C1 segment of cervical spinal cord (tissue), 14 donors: ENCODE results near the gene DZIP3.

Experiments
- DNase-seq, 14 donors: peaks; one replicate each; lab custom pipeline; 2025; lab: John Stamatoyannopoulos, UW

DZIP3 gene

GRCh38 chr3:108589081-108589997 lies at the start of gene DZIP3, which contains the start of gene CIP2A:
Gene DZIP3 (plus strand): TSS chr3:108589722. CDS start chr3:108605407, 15,685 bp downstream.
Gene CIP2A (minus strand): TSS chr3:108589438. CDS start chr3:108589375, 63 bp downstream.
- peak; percentile 32 to 92 (median 79) for DNase-seq

DNA sequence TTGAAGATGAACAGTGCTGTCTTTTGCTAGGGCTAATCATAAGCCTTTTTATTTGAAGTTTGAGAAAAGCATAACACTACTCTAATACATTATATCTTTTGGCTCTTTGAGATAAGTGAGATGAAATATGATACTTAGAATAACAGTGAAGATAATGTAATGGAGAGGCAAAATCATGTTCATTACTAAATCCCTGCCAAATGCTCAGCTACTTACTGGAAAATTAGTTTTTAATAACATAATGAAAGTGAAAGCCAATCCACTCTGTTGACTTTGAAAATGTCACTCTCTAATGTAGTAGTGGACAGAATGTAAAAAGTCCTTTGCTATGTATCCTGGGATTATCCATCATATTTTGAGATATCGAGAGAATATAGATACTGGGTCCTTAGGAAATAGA lies 43.3 kb upstream of the DZIP3 start:
- DNase-seq, result no peak

DNA sequence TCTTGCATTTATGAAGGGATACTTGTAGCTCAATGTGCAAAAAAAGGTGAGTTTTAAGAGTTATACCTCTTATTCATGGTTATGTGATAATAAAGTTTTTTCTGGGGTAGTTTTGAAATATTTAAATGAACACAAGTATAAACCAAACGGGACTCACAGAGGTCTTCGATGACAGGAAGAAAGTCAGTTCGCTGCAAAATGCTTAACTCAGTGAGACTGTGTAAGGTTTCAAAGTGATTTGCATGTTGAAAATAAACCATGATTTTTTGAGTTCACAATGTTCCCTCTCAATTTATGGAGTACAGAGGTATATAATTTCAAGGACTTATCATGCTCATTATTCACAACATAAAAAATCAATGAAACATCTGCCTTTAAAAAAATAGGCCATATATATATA lies 42.8 kb upstream of the DZIP3 start:
- DNase-seq, result no peak

- no peak for DNase-seq
These were observed 41.2 kb upstream of the DZIP3 start for GRCh38 chr3:108548304-108548703.

GRCh38 chr3:108548886-108549285 lies 40.6 kb upstream of the DZIP3 start:
- no peak for DNase-seq

GRCh38 chr3:108552267-108553159 lies 37.0 kb upstream of the DZIP3 start:
- peak in 1 of 14 donors; percentile 1 for DNase-seq

DNA sequence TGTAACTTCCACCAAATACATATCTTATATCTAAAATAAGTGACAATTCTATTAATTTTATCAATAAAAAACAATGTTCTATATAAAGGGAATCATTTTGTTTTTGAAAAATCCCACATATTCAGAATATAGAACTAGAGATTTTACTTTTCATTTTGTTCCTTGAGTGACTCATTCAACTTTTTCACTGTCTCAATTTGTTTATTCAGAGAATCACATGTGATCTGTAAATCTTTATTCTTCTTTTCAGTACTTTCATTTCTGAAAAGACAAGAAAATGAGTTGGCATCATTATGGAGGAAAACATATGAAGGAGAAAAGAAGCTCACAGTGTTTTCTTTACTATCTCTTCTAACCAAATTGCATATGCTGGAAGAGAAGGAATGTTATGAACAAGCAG lies 35.3 kb upstream of the DZIP3 start:
- DNase-seq, result no peak

- DNase-seq, result no peak
These were observed 34.5 kb upstream of the DZIP3 start for GRCh38 chr3:108554913-108555571.

DNA sequence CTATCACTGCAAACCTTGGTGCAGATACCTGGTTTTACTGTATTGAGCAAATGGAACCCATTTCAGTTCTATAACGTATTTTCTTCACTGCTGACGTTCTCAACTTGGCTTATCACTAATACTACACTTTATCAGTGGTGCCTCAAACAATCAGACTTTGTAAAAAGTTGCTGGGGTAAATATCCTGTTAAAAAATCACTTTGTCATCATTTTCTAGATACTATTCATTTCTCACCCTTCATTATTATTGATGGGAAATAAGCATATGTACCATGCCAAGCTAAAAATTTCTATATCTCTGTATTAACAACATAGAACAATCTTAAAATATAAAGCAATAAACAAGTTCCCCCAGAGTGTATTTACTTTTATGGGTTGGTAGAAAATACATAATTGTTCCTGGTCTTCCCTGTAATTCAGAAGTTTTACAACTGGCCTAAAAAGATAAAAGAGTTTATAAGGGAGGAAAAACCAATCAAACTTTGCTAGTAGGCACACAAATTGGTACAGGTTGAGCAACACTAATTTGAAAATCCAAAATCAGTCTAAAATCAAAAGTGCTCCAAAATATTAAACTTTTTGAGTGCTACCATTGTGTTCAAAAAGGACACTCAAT lies 33.4 kb upstream of the DZIP3 start:
- no peak for DNase-seq

DNA sequence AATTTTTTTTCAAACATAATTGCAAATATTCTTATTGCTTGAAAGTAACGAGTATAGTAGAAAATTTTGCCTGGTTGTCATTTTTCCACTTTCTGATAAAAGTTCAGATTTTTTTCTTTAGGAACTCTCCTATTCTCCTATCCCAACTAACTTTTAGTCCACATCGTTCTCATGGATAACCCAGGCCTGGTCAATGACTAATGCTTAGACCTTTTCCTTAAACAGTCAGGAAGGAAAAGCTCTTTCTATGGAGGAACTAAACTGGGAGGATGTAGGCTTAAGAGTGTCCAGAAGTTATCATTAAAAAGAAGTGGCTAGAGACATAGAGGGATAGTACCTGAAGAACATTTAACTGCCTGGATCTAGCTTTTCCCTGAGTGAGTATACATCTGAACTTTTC lies 27.0 kb upstream of the DZIP3 start:
- DNase-seq, result no peak

- DNase-seq, result no peak
These were observed 25.0 kb upstream of the DZIP3 start for GRCh38 chr3:108564564-108564963.

DNA sequence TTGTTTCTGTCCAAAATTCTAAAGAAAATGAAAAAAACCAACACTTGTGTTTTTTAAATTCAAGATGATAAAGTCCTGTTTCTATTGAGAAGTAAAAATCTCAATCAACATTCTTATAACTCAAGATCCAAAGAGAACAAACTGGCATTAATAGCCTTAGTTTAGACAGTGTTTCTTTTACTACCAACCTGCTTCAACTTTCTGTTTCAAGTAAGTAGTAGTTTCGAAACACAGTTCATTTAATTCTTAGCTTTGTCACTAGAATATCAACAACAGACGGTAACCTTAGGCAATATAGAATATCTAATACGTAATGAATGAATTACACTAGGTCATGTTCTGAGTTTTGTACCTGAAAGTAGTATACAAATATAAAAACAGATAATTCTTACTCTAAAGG lies 24.0 kb upstream of the DZIP3 start:
- DNase-seq, result no peak

- DNase-seq, result no peak
These were observed 22.9 kb upstream of the DZIP3 start for GRCh38 chr3:108566599-108566998.

DNA sequence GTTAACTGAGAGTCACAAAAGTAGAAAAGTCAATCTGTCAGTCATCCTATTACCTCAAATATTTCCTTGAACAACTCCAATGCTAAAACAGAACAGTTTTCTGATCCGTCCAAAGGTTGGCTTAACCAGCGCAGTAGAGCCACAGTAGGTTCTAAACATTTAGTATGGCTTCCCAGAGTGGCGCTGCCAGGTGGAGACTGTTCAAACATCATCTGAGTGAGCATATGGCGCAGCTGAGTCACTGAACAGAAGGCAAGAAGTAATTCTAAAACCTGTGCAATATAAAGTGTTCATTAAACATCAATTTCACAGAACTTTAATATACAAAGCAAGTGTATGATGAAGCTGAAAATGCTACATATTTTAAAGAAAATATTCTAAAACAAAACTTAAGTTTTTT lies 20.2 kb upstream of the DZIP3 start:
- DNase-seq, result no peak

DNA sequence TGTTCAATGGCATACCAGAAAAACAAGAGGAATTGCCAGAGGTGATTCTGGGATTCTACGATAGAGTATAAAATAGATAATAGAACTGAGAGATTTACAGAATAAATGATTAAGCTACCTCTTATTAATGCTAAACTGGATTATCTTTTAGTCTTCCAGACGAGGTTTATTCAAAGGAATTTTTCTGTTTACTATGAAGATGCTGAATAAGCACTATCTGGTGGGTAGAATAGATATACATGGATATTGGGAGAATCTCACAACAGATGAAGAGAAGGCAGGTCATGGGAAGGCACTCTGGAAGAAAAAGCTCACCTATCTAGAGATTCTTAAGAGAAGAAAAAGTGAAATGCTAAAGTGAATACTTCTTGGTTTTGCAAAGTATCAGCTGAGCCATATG lies 11.5 kb upstream of the DZIP3 start:
- no peak for DNase-seq

GRCh38 chr3:108588601-108589000 lies 921 bp upstream of the DZIP3 start:
- DNase-seq, result no peak

DNA sequence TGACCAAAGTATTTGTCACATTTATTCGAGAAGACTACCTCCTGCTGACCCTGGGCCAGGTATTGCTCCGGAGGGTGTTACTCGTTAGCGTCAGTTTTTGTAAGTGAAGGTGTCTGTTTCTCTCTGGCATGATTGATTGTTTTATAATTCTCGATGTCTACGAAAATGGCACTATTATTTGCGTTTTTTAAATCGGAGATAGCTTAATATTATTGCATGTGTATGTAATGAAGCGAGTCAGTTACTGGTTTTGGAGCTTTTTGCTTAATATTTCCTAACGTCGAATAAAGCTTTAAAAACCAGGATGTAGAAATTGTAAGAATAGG lies 439 bp downstream of the DZIP3 start:
- DNase-seq, result no peak

DNA sequence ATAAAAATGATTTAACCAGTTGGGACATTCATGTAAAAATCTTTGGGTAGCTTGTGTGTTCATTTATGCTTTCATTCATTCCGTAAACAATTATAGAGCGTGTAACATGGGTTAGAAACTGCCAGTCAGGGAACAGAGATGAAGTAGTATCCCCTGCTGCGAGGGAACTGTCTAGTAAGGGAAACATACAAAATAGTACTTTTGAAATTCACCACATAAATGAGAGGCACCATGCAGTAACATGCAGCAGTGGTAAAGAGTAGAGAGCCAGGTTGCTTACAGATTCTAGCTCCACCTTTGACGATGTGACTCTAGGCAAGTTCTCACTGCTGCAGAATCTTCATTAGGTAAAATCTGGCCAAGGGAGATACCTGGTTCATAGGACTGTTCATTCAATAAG lies 938 bp downstream of the DZIP3 start:
- DNase-seq, result peak in 1 of 14 donors; percentile 15

- DNase-seq, result no peak
These were observed 5.8 kb downstream of the DZIP3 start for GRCh38 chr3:108595321-108595720.

DNA sequence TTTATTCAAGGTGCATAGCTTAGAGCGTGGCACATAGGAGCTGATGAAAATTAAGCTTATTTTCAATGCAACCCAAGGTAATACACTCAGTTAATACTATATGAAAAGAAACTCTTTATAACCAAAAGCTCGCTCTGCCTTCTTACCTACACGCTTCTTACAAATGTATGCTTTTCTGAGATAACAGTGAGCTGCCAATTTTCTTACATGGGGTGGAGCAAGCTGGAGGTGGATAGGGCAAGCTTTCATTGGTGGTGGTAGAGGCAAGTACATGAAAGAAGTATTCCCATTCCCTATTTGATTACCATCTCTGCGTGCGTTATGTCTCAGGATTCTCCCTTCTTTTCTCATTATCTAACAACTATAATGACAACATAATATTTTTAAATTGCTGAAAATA lies 8.9 kb downstream of the DZIP3 start:
- no peak for DNase-seq

- no peak for DNase-seq
These were observed 10.3 kb downstream of the DZIP3 start for GRCh38 chr3:108599677-108600409.
